MM.1S (cell line): Measurements from ENCODE around the gene VEPH1.

ENCODE experiments used
- DNase-seq: peaks from one replicate; pipeline ENCODE4 v3.0.0-alpha.2; 2015
- H2AFZ ChIP-seq: fragments of 300-600 bp; sonication (generic); 2 replicates; pipeline ENCODE4 v1.6.0; 2016; ENCODE audit warnings: antibody characterized with exemption, low read length
- H3F3A ChIP-seq: fragments of 300-600 bp; sonication (generic); 2 replicates; pipeline ENCODE4 v1.6.1; 2016; ENCODE audit warnings: mild to moderate bottlenecking, antibody characterized with exemption, low read length, moderate library complexity, mixed read lengths; ENCODE audit not compliant: insufficient read depth
- H3K27ac ChIP-seq: fragments of 300-600 bp; sonication (generic); 2 replicates; pipeline ENCODE4 v1.5.1; 2016; ENCODE audit warnings: mild to moderate bottlenecking, low read length
- H3K27me3 ChIP-seq: fragments of 300-600 bp; sonication (generic); replicated peaks from 2 replicates; pipeline ENCODE4 v1.6.0; 2016; ENCODE audit warnings: low read length; ENCODE audit not compliant: insufficient read depth
- H3K36me3 ChIP-seq: fragments of 300-600 bp; sonication (generic); replicated peaks from 2 replicates; pipeline ENCODE4 v1.6.1; 2016; ENCODE audit warnings: mild to moderate bottlenecking, low read length, mixed read lengths; ENCODE audit not compliant: insufficient read depth
- H3K4me1 ChIP-seq: fragments of 300-600 bp; sonication (generic); 2 replicates; pipeline ENCODE4 v1.6.1; 2016; ENCODE audit warnings: low read length, mixed read lengths
- H3K4me2 ChIP-seq: fragments of 300-600 bp; sonication (generic); 2 replicates; pipeline ENCODE4 v1.6.0; 2016; ENCODE audit warnings: low read depth, low read length
- H3K4me3 ChIP-seq: fragments of 300-600 bp; sonication (generic); 2 replicates; pipeline ENCODE4 v1.5.1; 2016; ENCODE audit warnings: low read length, mixed read lengths
- H3K79me2 ChIP-seq: fragments of 300-600 bp; sonication (generic); 2 replicates; pipeline ENCODE4 v1.6.1; 2016; ENCODE audit warnings: mixed run types, low read length, mixed read lengths
- H3K9ac ChIP-seq: fragments of 300-600 bp; sonication (generic); 2 replicates; pipeline ENCODE4 v1.6.1; 2016; ENCODE audit warnings: low read length, mixed read lengths
- H3K9me2 ChIP-seq: fragments of 300-600 bp; sonication (generic); replicated peaks from 2 replicates; pipeline ENCODE4 v1.6.1; 2016; ENCODE audit warnings: mild to moderate bottlenecking, low read length, mixed read lengths; ENCODE audit not compliant: insufficient read depth
- H3K9me3 ChIP-seq: fragments of 300-600 bp; sonication (generic); replicated peaks from 2 replicates; pipeline ENCODE4 v1.6.1; 2016; ENCODE audit warnings: mild to moderate bottlenecking, low read length, mixed read lengths; ENCODE audit not compliant: insufficient read depth
- H4K20me1 ChIP-seq: fragments of 300-600 bp; sonication (generic); 2 replicates; pipeline ENCODE4 v1.6.1; 2016; ENCODE audit warnings: mild to moderate bottlenecking, low read length, moderate library complexity, mixed read lengths; ENCODE audit not compliant: insufficient read depth
- EZH2 ChIP-seq: fragments of 300-600 bp; sonication (generic); optimal IDR thresholded peaks from 2 replicates; pipeline ENCODE3; 2017; ENCODE audit warnings: low read depth, mild to moderate bottlenecking, antibody characterized with exemption, low read length, mixed read lengths
- EZH2phosphoT487 ChIP-seq: fragments of 300-600 bp; sonication (generic); IDR thresholded peaks from 2 replicates; pipeline ENCODE4 v1.6.1; 2018; ENCODE audit warnings: antibody characterized with exemption, low read length
- TF ChIP-seq, protein P1 (sequence below): fragments of 300-600 bp; sonication (generic); IDR thresholded peaks from 2 replicates; pipeline ENCODE4 v1.5.1; 2016; ENCODE audit warnings: antibody characterized with exemption, low read length, mixed read lengths

The VEPH1 gene

GRCh38 chr3:157544501-157545130 lies 41.4 kb upstream of the VEPH1 start:
- H3K9me2 ChIP-seq = no peaks in the 10 kb centered on the region
- no peaks in the 10 kb centered on the region for H3K4me1 ChIP-seq
- TF ChIP-seq EZH2 (no peak), EZH2phosphoT487 (no peak)
- TF ChIP-seq, protein P1, sequence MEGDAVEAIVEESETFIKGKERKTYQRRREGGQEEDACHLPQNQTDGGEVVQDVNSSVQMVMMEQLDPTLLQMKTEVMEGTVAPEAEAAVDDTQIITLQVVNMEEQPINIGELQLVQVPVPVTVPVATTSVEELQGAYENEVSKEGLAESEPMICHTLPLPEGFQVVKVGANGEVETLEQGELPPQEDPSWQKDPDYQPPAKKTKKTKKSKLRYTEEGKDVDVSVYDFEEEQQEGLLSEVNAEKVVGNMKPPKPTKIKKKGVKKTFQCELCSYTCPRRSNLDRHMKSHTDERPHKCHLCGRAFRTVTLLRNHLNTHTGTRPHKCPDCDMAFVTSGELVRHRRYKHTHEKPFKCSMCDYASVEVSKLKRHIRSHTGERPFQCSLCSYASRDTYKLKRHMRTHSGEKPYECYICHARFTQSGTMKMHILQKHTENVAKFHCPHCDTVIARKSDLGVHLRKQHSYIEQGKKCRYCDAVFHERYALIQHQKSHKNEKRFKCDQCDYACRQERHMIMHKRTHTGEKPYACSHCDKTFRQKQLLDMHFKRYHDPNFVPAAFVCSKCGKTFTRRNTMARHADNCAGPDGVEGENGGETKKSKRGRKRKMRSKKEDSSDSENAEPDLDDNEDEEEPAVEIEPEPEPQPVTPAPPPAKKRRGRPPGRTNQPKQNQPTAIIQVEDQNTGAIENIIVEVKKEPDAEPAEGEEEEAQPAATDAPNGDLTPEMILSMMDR = no peak
- no peaks in the 10 kb centered on the region for H3K9me3 ChIP-seq
- no peak overlapping the region for H3K4me3 ChIP-seq
- H3K9ac ChIP-seq = no peak overlapping the region
- no peaks in the 10 kb centered on the region for H3F3A ChIP-seq
- H2AFZ ChIP-seq = no peak overlapping the region
- no peaks in the 10 kb centered on the region for H3K27me3 ChIP-seq
- H3K27ac ChIP-seq = no peak overlapping the region
- no peaks in the 10 kb centered on the region for H3K36me3 ChIP-seq
- H3K4me2 ChIP-seq = no peak overlapping the region
- no peak for DNase-seq
- H4K20me1 ChIP-seq = no peaks in the 10 kb centered on the region
- H3K79me2 ChIP-seq = no peaks in the 10 kb centered on the region

GRCh38 chr3:157543501-157544035 lies 40.4 kb upstream of the VEPH1 start:
- Histone ChIP-seq H3K9me2 (no peaks in the 10 kb centered on the region), H3K36me3 (no peaks in the 10 kb centered on the region), H3K79me2 (no peaks in the 10 kb centered on the region), H3K4me2 (no peak overlapping the region), H3K4me3 (no peak overlapping the region), H3K9me3 (no peaks in the 10 kb centered on the region), H3K27me3 (no peaks in the 10 kb centered on the region), H4K20me1 (no peaks in the 10 kb centered on the region), H2AFZ (no peak overlapping the region), H3K9ac (no peak overlapping the region), H3K4me1 (no peaks in the 10 kb centered on the region), H3F3A (no peaks in the 10 kb centered on the region), H3K27ac (no peak overlapping the region)
- no peak for DNase-seq
- TF ChIP-seq, protein P1 = no peak
- TF ChIP-seq EZH2 (no peak), EZH2phosphoT487 (no peak)

DNA sequence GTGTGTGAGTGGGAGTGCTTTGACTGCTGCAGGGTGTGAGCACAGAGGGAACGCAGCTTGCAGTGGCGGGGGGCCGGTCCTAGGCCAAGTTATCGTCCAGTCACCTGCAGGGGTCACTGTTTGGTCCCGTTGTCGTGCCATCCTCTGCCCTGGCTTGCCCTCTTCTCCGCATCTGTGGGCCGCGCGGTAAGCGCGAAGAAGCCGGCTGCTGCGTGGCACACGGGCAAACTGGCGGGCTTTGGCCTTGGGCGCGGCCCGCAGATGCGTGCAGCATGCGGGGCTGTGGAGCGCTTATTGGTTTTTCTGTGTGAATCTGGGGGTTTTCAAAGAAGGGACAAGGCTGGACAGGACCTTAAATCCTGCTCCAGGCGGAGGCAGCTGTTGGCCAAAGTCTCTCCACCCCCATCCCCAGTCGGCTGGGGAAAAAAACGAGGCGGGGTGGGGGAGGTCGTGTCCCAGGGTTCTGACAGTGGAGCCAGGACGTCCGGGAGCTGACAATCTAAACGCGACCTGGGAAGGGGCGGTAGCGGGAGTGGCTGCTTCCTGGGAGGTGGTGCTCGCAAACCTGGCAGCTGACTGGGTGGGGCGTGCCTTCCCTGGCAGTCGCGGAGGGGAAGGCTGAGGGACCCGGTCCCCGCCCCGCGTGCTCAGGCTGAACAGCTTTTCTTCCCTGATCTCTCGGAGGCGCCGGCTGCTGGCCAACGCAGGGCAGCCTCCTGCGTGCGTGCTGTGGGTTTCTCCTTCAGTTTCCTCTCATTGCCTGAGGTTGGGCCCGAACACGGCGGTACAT lies 39.7 kb upstream of the VEPH1 start:
- H3K9me3 ChIP-seq = no peaks in the 10 kb centered on the region
- no peak overlapping the region for H3K4me2 ChIP-seq
- TF ChIP-seq EZH2phosphoT487 (no peak), EZH2 (no peak)
- TF ChIP-seq, protein P1 = no peak
- H3K27me3 ChIP-seq = no peaks in the 10 kb centered on the region
- no peak overlapping the region for H3K9ac ChIP-seq
- H3K4me3 ChIP-seq = no peak overlapping the region
- H2AFZ ChIP-seq = no peak overlapping the region
- no peaks in the 10 kb centered on the region for H4K20me1 ChIP-seq
- H3K9me2 ChIP-seq = no peaks in the 10 kb centered on the region
- H3K4me1 ChIP-seq = no peaks in the 10 kb centered on the region
- H3F3A ChIP-seq = no peaks in the 10 kb centered on the region
- DNase-seq = no peak
- no peak overlapping the region for H3K27ac ChIP-seq
- H3K79me2 ChIP-seq = no peaks in the 10 kb centered on the region
- H3K36me3 ChIP-seq = no peaks in the 10 kb centered on the region
